IMR-90 (cell line): ENCODE data around the gene IDH3B. TPM values are rescaled to one million over a fixed set of nuclear protein-coding genes. Genes with fewer than 3 reads are reported as not detected.

Experiments used
- ATAC-seq: fragments of 200-7000 bp; cut with Tn5 transposase; 2 replicates; pipeline ENCODE4 v1.9.1; 2020; ENCODE audit warnings: low read depth, mild to moderate bottlenecking, moderate library complexity
- BruUV-seq: library from RNA; stranded (reverse); fragments of 400-500 nt; replicated peaks from 2 replicates; lab custom pipeline; 2021; lab: Mats Ljungman, UMichigan
- CTCF ChIA-PET: fragments of 300-600 bp; formaldehyde crosslinking; extraction: SDS; loops from one replicate; lab custom pipeline; 2021; ENCODE audit warnings: antibody characterized with exemption; lab: Yijun Ruan, JAX
- POLR2A ChIA-PET: fragments of 300-600 bp; sonication (Branson Sonifier 250); formaldehyde crosslinking; loops from one replicate; lab custom pipeline; 2022; ENCODE audit warnings: antibody characterized with exemption; ENCODE audit not compliant: unreplicated experiment; lab: Charles Lee
- DNase-seq: peaks from one replicate; pipeline ENCODE4 v3.0.0; 2013
- H2AFZ ChIP-seq: replicated peaks from 2 replicates; pipeline ENCODE3; 2013; ENCODE audit warnings: low read length, mild to moderate bottlenecking; ENCODE audit not compliant: poor library complexity
- H2AK5ac ChIP-seq: 2 replicates; pipeline ENCODE4 v1.6.1; 2013; ENCODE audit warnings: low read depth, low read length, inconsistent platforms
- H2AK9ac ChIP-seq: replicated peaks from 2 replicates; pipeline ENCODE3; 2013; ENCODE audit warnings: mild to moderate bottlenecking, low read depth, low read length, moderate library complexity; ENCODE audit not compliant: poor library complexity
- H2BK120ac ChIP-seq: 2 replicates; pipeline ENCODE4 v1.6.1; 2013; ENCODE audit warnings: low read depth, low read length, inconsistent platforms
- H2BK15ac ChIP-seq: 3 replicates; pipeline ENCODE4 v1.6.1; 2013; ENCODE audit warnings: low read depth, low read length, inconsistent platforms
- H2BK20ac ChIP-seq: 2 replicates; pipeline ENCODE4 v1.6.1; 2013; ENCODE audit warnings: low read depth, mild to moderate bottlenecking, inconsistent platforms, low read length, moderate library complexity
- H2BK5ac ChIP-seq: 2 replicates; pipeline ENCODE4 v1.6.1; 2013; ENCODE audit warnings: mild to moderate bottlenecking, low read depth, low read length, inconsistent platforms; ENCODE audit not compliant: poor library complexity, severe bottlenecking
- H3K14ac ChIP-seq: replicated peaks from 2 replicates; pipeline ENCODE4 v1.6.1; 2013; ENCODE audit warnings: low read depth, low read length, inconsistent platforms
- H3K18ac ChIP-seq: 2 replicates; pipeline ENCODE4 v1.6.1; 2013; ENCODE audit warnings: low read depth, low read length, control low read depth
- H3K23ac ChIP-seq: 2 replicates; pipeline ENCODE4 v1.6.1; 2013; ENCODE audit warnings: low read depth, low read length, inconsistent platforms
- H3K27ac ChIP-seq: 2 replicates; pipeline ENCODE4 v1.5.1; 2013; ENCODE audit warnings: mild to moderate bottlenecking, control low read depth, low read length; ENCODE audit not compliant: insufficient read depth
- H3K27me3 ChIP-seq: 2 replicates; pipeline ENCODE4 v1.6.1; 2013; ENCODE audit warnings: low read length; ENCODE audit not compliant: control insufficient read depth, insufficient read depth
- H3K36me3 ChIP-seq: 2 replicates; pipeline ENCODE4 v1.6.1; 2013; ENCODE audit warnings: low read length, mixed read lengths; ENCODE audit not compliant: control insufficient read depth, insufficient read depth
- H3K4ac ChIP-seq: 2 replicates; pipeline ENCODE4 v1.6.1; 2013; ENCODE audit warnings: low read depth, low read length, inconsistent platforms
- H3K4me1 ChIP-seq: 2 replicates; pipeline ENCODE4 v1.6.1; 2013; ENCODE audit warnings: low read length, mixed read lengths; ENCODE audit not compliant: control insufficient read depth, insufficient read depth
- H3K4me2 ChIP-seq: 2 replicates; pipeline ENCODE4 v1.6.1; 2013; ENCODE audit warnings: low read depth, mild to moderate bottlenecking, control low read depth, low read length, moderate library complexity
- H3K4me3 ChIP-seq: 2 replicates; pipeline ENCODE4 v1.5.1; 2013; ENCODE audit warnings: low read depth, mild to moderate bottlenecking, control low read depth, low read length, moderate library complexity; ENCODE audit not compliant: insufficient read depth
- H3K56ac ChIP-seq: 2 replicates; pipeline ENCODE4 v1.6.1; 2013; ENCODE audit warnings: low read length, inconsistent platforms; ENCODE audit not compliant: insufficient read depth; ENCODE audit errors: extremely low read depth
- H3K79me1 ChIP-seq, 2 experiments: 2 replicates each; pipeline ENCODE4 v1.6.1; 2013; ENCODE audit warnings: low read length in 2 of 2, inconsistent platforms in 1 of 2, low read depth in 1 of 2
- H3K9ac ChIP-seq: 2 replicates; pipeline ENCODE4 v1.6.1; 2013; ENCODE audit warnings: low read depth, low read length, control low read depth
- H3K9me1 ChIP-seq: 2 replicates; pipeline ENCODE4 v1.6.1; 2013; ENCODE audit warnings: low read length, inconsistent platforms; ENCODE audit not compliant: insufficient read depth
- H3K9me3 ChIP-seq: 2 replicates; pipeline ENCODE4 v1.6.1; 2013; ENCODE audit warnings: low read length; ENCODE audit not compliant: control insufficient read depth, insufficient read depth
- H4K20me1 ChIP-seq: 2 replicates; pipeline ENCODE4 v1.6.1; 2013; ENCODE audit warnings: low read length, inconsistent platforms; ENCODE audit not compliant: insufficient read depth
- H4K5ac ChIP-seq: 2 replicates; pipeline ENCODE4 v1.6.1; 2013; ENCODE audit warnings: mild to moderate bottlenecking, low read depth, low read length, control low read depth
- H4K8ac ChIP-seq, 2 experiments: 2 replicates each; pipeline ENCODE4 v1.6.1; 2013; ENCODE audit warnings: low read depth in 2 of 2, low read length in 2 of 2, control low read depth in 1 of 2, inconsistent platforms in 1 of 2
- H4K91ac ChIP-seq: 2 replicates; pipeline ENCODE4 v1.6.1; 2013; ENCODE audit warnings: low read depth, low read length, inconsistent platforms; ENCODE audit not compliant: insufficient read depth
- BHLHE40 ChIP-seq: fragments of 150-350 bp; IDR thresholded peaks from 2 replicates; pipeline ENCODE4 v1.6.1; 2016; ENCODE audit warnings: mild to moderate bottlenecking, low read depth, low read length
- CEBPB ChIP-seq: IDR thresholded peaks from 2 replicates; pipeline ENCODE4 v1.6.1; 2012; ENCODE audit warnings: low read depth, low read length, improper control_type of control experiment
- CHD1 ChIP-seq: IDR thresholded peaks from 2 replicates; pipeline ENCODE4 v1.6.1; 2012; ENCODE audit warnings: low read depth, low read length, improper control_type of control experiment
- FOS ChIP-seq: fragments of 150-350 bp; IDR thresholded peaks from 2 replicates; pipeline ENCODE4 v1.6.1; 2016; ENCODE audit warnings: low read depth, low read length
- MAFK ChIP-seq: IDR thresholded peaks from 2 replicates; pipeline ENCODE4 v1.6.1; 2012; ENCODE audit warnings: low read depth, low read length, improper control_type of control experiment
- MAZ ChIP-seq: IDR thresholded peaks from 2 replicates; pipeline ENCODE4 v1.6.1; 2012; ENCODE audit warnings: low read depth, mild to moderate bottlenecking, low read length, improper control_type of control experiment, moderate library complexity, borderline replicate concordance
- MXI1 ChIP-seq: IDR thresholded peaks from 2 replicates; pipeline ENCODE4 v1.6.1; 2012; ENCODE audit warnings: low read depth, mild to moderate bottlenecking, low read length, moderate library complexity, borderline replicate concordance
- POLR2A ChIP-seq: IDR thresholded peaks from 2 replicates; pipeline ENCODE4 v1.6.1; 2012; ENCODE audit warnings: mild to moderate bottlenecking, low read depth, low read length
- RCOR1 ChIP-seq: IDR thresholded peaks from 2 replicates; pipeline ENCODE4 v1.6.1; 2012; ENCODE audit warnings: mild to moderate bottlenecking, low read length, improper control_type of control experiment; ENCODE audit not compliant: insufficient replicate concordance
- RFX5 ChIP-seq: IDR thresholded peaks from 2 replicates; pipeline ENCODE4 v1.8.0; 2012; ENCODE audit warnings: low read depth, mild to moderate bottlenecking, low read length, moderate library complexity
- SMC3 ChIP-seq: fragments of 150-350 bp; IDR thresholded peaks from 2 replicates; pipeline ENCODE4 v1.6.1; 2016; ENCODE audit warnings: low read depth, mild to moderate bottlenecking, antibody characterized with exemption, low read length, moderate library complexity
- WGBS, 2 experiments: methylation state at CpG; one replicate each; pipeline versions ENCODE4 v1.1.5 to v1.1.7; 2013; ENCODE audit warnings: missing lambda C conversion rate in 2 of 2; ENCODE audit not compliant: insufficient read length in 1 of 2; ENCODE audit errors: extremely low coverage in 2 of 2; 5-methylcytosine and 5-hydroxymethylcytosine counted together
- dilution Hi-C: fragments of 300-500 bp; cut with HindIII; formaldehyde crosslinking; loops from one replicate; pipeline ENCODE4 v1.14.3; 2018; ENCODE audit warnings: low sequenced_read_pairs; ENCODE audit not compliant: unreplicated experiment
- in situ Hi-C: fragments of 300-500 bp; cut with MboI; formaldehyde crosslinking; loops from 3 replicates; pipeline ENCODE4 v1.14.3; 2019; ENCODE audit warnings: low sequenced_read_pairs, inconsistent platforms, mixed read lengths
- intact Hi-C: fragments of 100-400 bp; cut with micrococcal nuclease; formaldehyde crosslinking; loops from 2 replicates; pipeline ENCODE4 v1.10.0; 2022
- polyA plus RNA-seq, 3 experiments: library from polyadenylated mRNA; depleted of rRNA; stranded (reverse); fragments of >200 nt; gene quantifications; 2 replicates each; pipeline ENCODE4 v1.2.3, GENCODE V29; 2012; ENCODE audit warnings: low replicate concordance in 1 of 3
- total RNA-seq: library from RNA; depleted of rRNA; stranded (reverse); fragments of >200 nt; gene quantifications from 2 replicates; pipeline ENCODE4 v1.2.3, GENCODE V29; 2012
- TF ChIP-seq, protein P1 (sequence below): fragments of 150-350 bp; IDR thresholded peaks from 2 replicates; pipeline ENCODE4 v1.6.1; 2016; ENCODE audit warnings: low read depth, mild to moderate bottlenecking, low read length, moderate library complexity, borderline replicate concordance
- TF ChIP-seq, protein P2 (sequence below): conservative IDR thresholded peaks from 2 replicates; pipeline ENCODE4 v1.5.1; 2012; ENCODE audit warnings: mild to moderate bottlenecking, low read depth, low read length, improper control_type of control experiment

IDH3B gene
- total and polyA plus RNA-seq, 2 of the 4 experiments (the other 2 are of a cell fraction), result 151 to 160 TPM

DNA sequence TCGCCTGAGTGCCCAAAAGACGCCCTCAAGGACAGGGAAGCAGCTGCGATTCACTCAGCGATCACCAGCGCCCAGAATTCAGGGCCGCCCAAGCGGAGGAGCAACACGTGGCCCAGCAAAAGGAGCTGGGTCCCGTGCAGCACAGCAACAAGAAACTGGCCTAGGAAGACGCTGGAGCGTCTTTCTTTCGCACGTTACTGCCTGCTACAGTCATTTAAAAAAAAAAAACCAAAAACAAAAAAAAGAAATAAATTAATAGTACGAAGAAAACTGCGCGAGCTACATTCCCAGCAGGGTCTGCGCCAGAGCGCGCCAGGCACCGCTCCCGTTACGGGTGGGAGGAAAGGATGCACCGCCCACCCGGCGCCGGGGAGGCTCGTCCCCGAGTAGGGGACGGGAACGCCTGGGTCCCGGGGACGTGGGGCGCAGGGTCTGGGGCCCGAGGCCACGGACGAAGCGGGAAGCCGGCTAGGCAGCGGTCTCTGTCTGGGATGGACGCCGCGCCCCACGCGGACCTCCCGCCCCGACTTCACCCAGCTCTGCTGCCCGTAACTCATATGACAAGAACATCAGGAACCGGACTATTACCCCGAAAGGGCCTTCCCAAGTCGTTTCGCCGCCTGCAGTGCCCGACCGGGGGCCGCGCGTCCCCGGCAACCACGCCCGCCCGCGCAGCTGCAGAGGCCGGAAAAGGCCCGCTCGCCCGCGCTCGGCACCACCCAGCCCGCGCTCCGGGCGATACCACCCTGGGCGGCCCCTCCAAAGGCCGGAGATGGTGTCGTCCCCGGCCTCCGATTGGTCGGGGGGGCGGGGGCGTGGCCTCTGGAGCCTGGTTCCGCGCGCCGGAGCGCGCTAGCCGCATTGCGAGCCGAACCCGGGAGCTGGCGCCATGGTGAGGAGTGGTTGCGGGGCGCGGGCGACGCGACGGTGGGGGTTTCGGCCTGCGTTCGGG, 12.0 kb downstream of the IDH3B start, which contains the start of gene NOP56 (continued):
- TF ChIP-seq CHD1 (peak; percentile 96; the same call in 1 of the 2 replicates), RFX5 (no peak), MXI1 (peak; percentile 96)

- Histone ChIP-seq H4K8ac (no peak overlapping the region), H4K5ac (no peak overlapping the region), H3K27me3 (no peaks in the 10 kb centered on the region), H3K18ac (no peak overlapping the region), H3K4me1 (no peaks in the 10 kb centered on the region), H2BK20ac (no peak overlapping the region), H3K9me3 (no peaks in the 10 kb centered on the region), H2AK5ac (no peak overlapping the region), H4K91ac (no peak overlapping the region), H3K23ac (no peak overlapping the region), H3K56ac (no peak overlapping the region), H2BK15ac (no peak overlapping the region), H2AK9ac (no peak overlapping the region), H4K20me1 (no peaks in the 10 kb centered on the region), H3K79me1 (no peaks in the 10 kb centered on the region), H3K4me2 (no peak overlapping the region), H2AFZ (no peak overlapping the region), H2BK120ac (no peak overlapping the region), H3K27ac (no peak overlapping the region), H3K14ac (no peak overlapping the region), H3K36me3 (no peaks in the 10 kb centered on the region), H2BK5ac (no peak overlapping the region), H3K4ac (no peak overlapping the region), H3K9me1 (no peaks in the 10 kb centered on the region), H3K4me3 (no peak overlapping the region), H3K9ac (no peak overlapping the region)
- in situ Hi-C loops, result loop anchor here (10.0 kb wide), 1 partner anchor 179 kb away; no protein-coding TSS in a partner anchor
- intact Hi-C loops, result no loop called here
- CTCF ChIA-PET, result no interaction called here
- DNase-seq (no peak), ATAC-seq (no peak)
- BruUV-seq, result no TSS peak
- WGBS, 2 experiments, result no CpG with 5 or more reads among the region's 1 CpG
- POLR2A ChIA-PET, result no interaction called here
- dilution Hi-C loops, result no loop called here
- TF ChIP-seq MAZ (no peak), FOS (no peak), SMC3 (no peak), CHD1 (no peak), RFX5 (no peak), MXI1 (no peak), POLR2A (no peak), RCOR1 (no peak), CEBPB (no peak), MAFK (no peak), BHLHE40 (no peak)
- TF ChIP-seq, protein P1, sequence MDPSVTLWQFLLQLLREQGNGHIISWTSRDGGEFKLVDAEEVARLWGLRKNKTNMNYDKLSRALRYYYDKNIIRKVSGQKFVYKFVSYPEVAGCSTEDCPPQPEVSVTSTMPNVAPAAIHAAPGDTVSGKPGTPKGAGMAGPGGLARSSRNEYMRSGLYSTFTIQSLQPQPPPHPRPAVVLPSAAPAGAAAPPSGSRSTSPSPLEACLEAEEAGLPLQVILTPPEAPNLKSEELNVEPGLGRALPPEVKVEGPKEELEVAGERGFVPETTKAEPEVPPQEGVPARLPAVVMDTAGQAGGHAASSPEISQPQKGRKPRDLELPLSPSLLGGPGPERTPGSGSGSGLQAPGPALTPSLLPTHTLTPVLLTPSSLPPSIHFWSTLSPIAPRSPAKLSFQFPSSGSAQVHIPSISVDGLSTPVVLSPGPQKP, result no peak
- TF ChIP-seq, protein P2, sequence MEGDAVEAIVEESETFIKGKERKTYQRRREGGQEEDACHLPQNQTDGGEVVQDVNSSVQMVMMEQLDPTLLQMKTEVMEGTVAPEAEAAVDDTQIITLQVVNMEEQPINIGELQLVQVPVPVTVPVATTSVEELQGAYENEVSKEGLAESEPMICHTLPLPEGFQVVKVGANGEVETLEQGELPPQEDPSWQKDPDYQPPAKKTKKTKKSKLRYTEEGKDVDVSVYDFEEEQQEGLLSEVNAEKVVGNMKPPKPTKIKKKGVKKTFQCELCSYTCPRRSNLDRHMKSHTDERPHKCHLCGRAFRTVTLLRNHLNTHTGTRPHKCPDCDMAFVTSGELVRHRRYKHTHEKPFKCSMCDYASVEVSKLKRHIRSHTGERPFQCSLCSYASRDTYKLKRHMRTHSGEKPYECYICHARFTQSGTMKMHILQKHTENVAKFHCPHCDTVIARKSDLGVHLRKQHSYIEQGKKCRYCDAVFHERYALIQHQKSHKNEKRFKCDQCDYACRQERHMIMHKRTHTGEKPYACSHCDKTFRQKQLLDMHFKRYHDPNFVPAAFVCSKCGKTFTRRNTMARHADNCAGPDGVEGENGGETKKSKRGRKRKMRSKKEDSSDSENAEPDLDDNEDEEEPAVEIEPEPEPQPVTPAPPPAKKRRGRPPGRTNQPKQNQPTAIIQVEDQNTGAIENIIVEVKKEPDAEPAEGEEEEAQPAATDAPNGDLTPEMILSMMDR, result no peak
Measured at GRCh38 chr20:2643708-2644107, 20.3 kb downstream of the IDH3B start.
